Measurements from ENCODE around the gene UGT8.

UGT8 gene

DNA sequence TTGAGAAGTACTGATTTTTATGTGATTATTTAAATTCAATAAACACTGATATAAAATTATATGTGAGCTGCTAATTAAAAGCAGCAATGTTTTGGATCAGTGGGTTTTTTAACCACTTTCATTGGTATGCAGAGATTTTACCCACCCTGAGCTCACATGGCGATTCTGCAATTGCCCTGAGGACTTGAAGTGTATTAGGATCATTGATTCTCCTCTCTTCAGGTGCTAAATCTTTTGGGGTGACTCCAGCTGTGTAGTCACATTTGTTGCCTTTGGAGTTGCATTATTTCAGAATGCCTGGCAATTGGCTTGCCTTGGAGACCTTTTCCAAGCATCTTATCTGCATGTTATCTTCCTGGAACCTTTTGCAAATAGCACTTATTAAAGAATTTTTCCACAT lies 51.3 kb downstream of the UGT8 start:
- H2BK12ac ChIP-seq (ENCODE audit: low read length) = no peak overlapping the region
- H3K23ac ChIP-seq (ENCODE audit: low read depth, low read length, poor library complexity) = no peak overlapping the region
- no peak overlapping the region for H4K91ac ChIP-seq (ENCODE audit: low read depth, low read length, poor library complexity)
- H3K27ac ChIP-seq (replicated peaks; ENCODE audit: low read length) = no peak overlapping the region
- H3K4me2 ChIP-seq (ENCODE audit: insufficient read depth, low read length, poor library complexity, severe bottlenecking) = no peak overlapping the region
- H3K4me3 ChIP-seq (ENCODE audit: low read length in 2 of 2) = no peak overlapping the region
- H2BK120ac ChIP-seq (ENCODE audit: low read depth, low read length) = no peak overlapping the region
- H3K27me3 ChIP-seq (ENCODE audit: control insufficient read depth in 3 of 3, insufficient read depth in 3 of 3, low read depth in 1 of 3, low read length in 3 of 3) = no peaks in the 10 kb centered on the region
- no peaks in the 10 kb centered on the region for H3K4me1 ChIP-seq (ENCODE audit: control insufficient read depth in 2 of 2, insufficient read depth in 1 of 2, low read depth in 1 of 2, low read length in 2 of 2)
- H3K4ac ChIP-seq (ENCODE audit: low read length) = no peak overlapping the region
- no peak overlapping the region for H4K8ac ChIP-seq (ENCODE audit: low read depth, low read length)
- no peak overlapping the region for H3K14ac ChIP-seq (ENCODE audit: low read length)
- no peak overlapping the region for H3K9ac ChIP-seq (ENCODE audit: low read depth, low read length, poor library complexity)
- no peak overlapping the region for H2AFZ ChIP-seq (ENCODE audit: low read length)
- no peaks in the 10 kb centered on the region for H3K9me3 ChIP-seq (replicated peaks in 1 of 2; ENCODE audit: control insufficient read depth in 2 of 2, insufficient read depth in 1 of 2, low read depth in 1 of 2, low read length in 2 of 2)
- WGBS, 2 donors (ENCODE audit: extremely low coverage in 2 of 2, insufficient read length in 2 of 2, insufficient replicate concordance in 1 of 2) = no CpG with 5 or more reads among the region's 1 CpG
- no peaks in the 10 kb centered on the region for H3K79me1 ChIP-seq (ENCODE audit: low read depth, low read length)
- H3K36me3 ChIP-seq (replicated peaks in 1 of 2; ENCODE audit: control insufficient read depth in 2 of 2, insufficient read depth in 2 of 2, low read length in 2 of 2) = no peaks in the 10 kb centered on the region
- no peak overlapping the region for H2AK5ac ChIP-seq (ENCODE audit: low read depth, low read length)
- H3K18ac ChIP-seq (ENCODE audit: low read length) = no peak overlapping the region
- H2BK15ac ChIP-seq (ENCODE audit: low read length) = no peak overlapping the region
- no peak overlapping the region for H2BK5ac ChIP-seq (ENCODE audit: low read length)
- no peak for DNase-seq (ENCODE audit: low spot score)

DNA sequence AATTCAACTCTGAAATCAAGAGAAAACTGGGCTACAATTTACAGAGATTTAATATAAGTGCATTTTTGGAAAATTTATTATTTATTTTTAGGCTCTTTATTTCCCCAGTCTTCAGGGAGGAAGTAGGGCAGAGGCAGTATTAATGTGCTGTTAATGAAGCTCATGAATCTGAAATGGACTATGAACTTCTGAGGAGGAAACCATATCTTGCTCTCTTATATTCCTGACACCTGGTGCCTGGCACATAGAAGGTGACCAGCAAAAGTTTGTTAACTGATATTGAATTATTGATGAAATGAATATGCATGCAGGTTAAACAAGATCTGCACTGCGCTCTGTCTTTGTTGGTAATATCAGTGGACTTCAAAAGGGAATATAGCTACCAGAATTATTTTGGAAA lies 55.1 kb downstream of the UGT8 start:
- WGBS, 2 donors (ENCODE audit: extremely low coverage in 2 of 2, insufficient read length in 2 of 2, insufficient replicate concordance in 1 of 2) = no CpG with 5 or more reads among the region's 1 CpG
- no peak overlapping the region for H3K4ac ChIP-seq (ENCODE audit: low read length)

DNA sequence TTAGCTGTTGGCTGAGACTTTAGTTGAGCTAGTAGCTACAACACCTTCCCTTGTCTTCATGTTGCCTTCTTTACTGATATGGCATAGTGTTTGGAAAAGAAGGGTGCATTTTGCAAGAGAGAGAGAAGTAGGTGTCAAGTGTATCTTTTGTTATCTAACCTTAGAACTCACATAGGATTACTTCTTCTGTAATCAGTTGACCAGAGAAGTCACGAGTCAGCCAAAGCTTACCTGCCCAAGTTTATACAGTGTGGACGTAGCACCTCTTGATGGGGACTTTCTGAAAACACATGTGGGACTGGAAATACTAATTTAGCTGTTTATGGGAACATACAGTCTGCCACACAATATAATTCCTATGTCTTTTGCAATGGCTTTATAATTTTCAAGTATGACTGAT lies 56.0 kb downstream of the UGT8 start:
- no CpG with 5 or more reads among the region's 2 CpGs for WGBS, 2 donors (ENCODE audit: extremely low coverage in 2 of 2, insufficient read length in 2 of 2, insufficient replicate concordance in 1 of 2)
- H3K14ac ChIP-seq (ENCODE audit: low read length) = no peak overlapping the region
- H3K27ac ChIP-seq (replicated peaks; ENCODE audit: low read length) = no peak overlapping the region

More for the DNA sequence above, 55.1 kb downstream of the UGT8 start:
- H3K4me1 ChIP-seq (ENCODE audit: control insufficient read depth in 2 of 2, insufficient read depth in 1 of 2, low read depth in 1 of 2, low read length in 2 of 2) = no peaks in the 10 kb centered on the region
- H3K27ac ChIP-seq (replicated peaks; ENCODE audit: low read length) = no peak overlapping the region
- H3K4me3 ChIP-seq (ENCODE audit: low read length in 2 of 2) = no peak overlapping the region
- DNase-seq (ENCODE audit: low spot score) = no peak
- no peak overlapping the region for H4K8ac ChIP-seq (ENCODE audit: low read depth, low read length)
- H2BK120ac ChIP-seq (ENCODE audit: low read depth, low read length) = no peak overlapping the region
- H4K91ac ChIP-seq (ENCODE audit: low read depth, low read length, poor library complexity) = no peak overlapping the region
- no peak overlapping the region for H2AK5ac ChIP-seq (ENCODE audit: low read depth, low read length)
- H3K4me2 ChIP-seq (ENCODE audit: insufficient read depth, low read length, poor library complexity, severe bottlenecking) = no peak overlapping the region
- H3K23ac ChIP-seq (ENCODE audit: low read depth, low read length, poor library complexity) = no peak overlapping the region
- no peak overlapping the region for H3K14ac ChIP-seq (ENCODE audit: low read length)
- no peak overlapping the region for H2BK15ac ChIP-seq (ENCODE audit: low read length)
- no peaks in the 10 kb centered on the region for H3K79me1 ChIP-seq (ENCODE audit: low read depth, low read length)
- no peak overlapping the region for H2BK5ac ChIP-seq (ENCODE audit: low read length)
- H3K36me3 ChIP-seq (replicated peaks in 1 of 2; ENCODE audit: control insufficient read depth in 2 of 2, insufficient read depth in 2 of 2, low read length in 2 of 2) = no peaks in the 10 kb centered on the region
- H2BK12ac ChIP-seq (ENCODE audit: low read length) = no peak overlapping the region
- no peak overlapping the region for H2AFZ ChIP-seq (ENCODE audit: low read length)
- H3K9me3 ChIP-seq (replicated peaks in 1 of 2; ENCODE audit: control insufficient read depth in 2 of 2, insufficient read depth in 1 of 2, low read depth in 1 of 2, low read length in 2 of 2) = no peaks in the 10 kb centered on the region
- no peaks in the 10 kb centered on the region for H3K27me3 ChIP-seq (ENCODE audit: control insufficient read depth in 3 of 3, insufficient read depth in 3 of 3, low read depth in 1 of 3, low read length in 3 of 3)
- H3K18ac ChIP-seq (ENCODE audit: low read length) = no peak overlapping the region
- no peak overlapping the region for H3K9ac ChIP-seq (ENCODE audit: low read depth, low read length, poor library complexity)

DNA sequence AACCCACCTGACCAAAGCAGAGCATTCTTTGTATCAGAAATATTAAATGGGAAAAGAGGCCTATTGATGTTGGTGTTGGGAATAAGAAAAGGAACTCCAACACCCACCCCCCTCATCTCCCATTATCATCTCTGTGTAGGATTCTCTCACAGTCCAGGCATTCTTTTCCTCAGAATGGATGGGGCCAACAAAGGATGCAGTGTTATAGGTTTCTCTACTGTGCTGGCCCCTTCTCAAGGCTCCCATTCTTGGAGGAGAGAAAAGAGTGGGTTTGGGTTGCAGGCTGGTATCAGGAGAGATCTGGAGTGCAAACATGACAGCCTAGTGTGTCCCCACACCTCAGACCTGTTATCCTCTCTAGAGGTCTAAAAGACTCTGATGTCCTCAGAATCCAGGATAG lies 59.6 kb downstream of the UGT8 start:
- Histone ChIP-seq H3K14ac (ENCODE audit: low read length) (no peak overlapping the region), H2BK12ac (ENCODE audit: low read length) (no peak overlapping the region), H3K4me3 (ENCODE audit: low read length in 2 of 2) (no peak overlapping the region), H3K79me1 (ENCODE audit: low read depth, low read length) (no peaks in the 10 kb centered on the region), H3K4ac (ENCODE audit: low read length) (no peak overlapping the region), H3K27ac (replicated peaks; ENCODE audit: low read length) (no peak overlapping the region), H2BK15ac (ENCODE audit: low read length) (no peak overlapping the region), H3K36me3 (replicated peaks in 1 of 2; ENCODE audit: control insufficient read depth in 2 of 2, insufficient read depth in 2 of 2, low read length in 2 of 2) (no peaks in the 10 kb centered on the region), H2AFZ (ENCODE audit: low read length) (no peak overlapping the region), H2BK120ac (ENCODE audit: low read depth, low read length) (no peak overlapping the region), H2BK5ac (ENCODE audit: low read length) (no peak overlapping the region), H3K9me3 (replicated peaks in 1 of 2; ENCODE audit: control insufficient read depth in 2 of 2, insufficient read depth in 1 of 2, low read depth in 1 of 2, low read length in 2 of 2) (no peaks in the 10 kb centered on the region), H4K91ac (ENCODE audit: low read depth, low read length, poor library complexity) (no peak overlapping the region), H4K8ac (ENCODE audit: low read depth, low read length) (no peak overlapping the region), H2AK5ac (ENCODE audit: low read depth, low read length) (no peak overlapping the region), H3K27me3 (ENCODE audit: control insufficient read depth in 3 of 3, insufficient read depth in 3 of 3, low read depth in 1 of 3, low read length in 3 of 3) (no peaks in the 10 kb centered on the region), H3K4me2 (ENCODE audit: insufficient read depth, low read length, poor library complexity, severe bottlenecking) (no peak overlapping the region), H3K4me1 (ENCODE audit: control insufficient read depth in 2 of 2, insufficient read depth in 1 of 2, low read depth in 1 of 2, low read length in 2 of 2) (no peaks in the 10 kb centered on the region), H3K18ac (ENCODE audit: low read length) (no peak overlapping the region), H3K23ac (ENCODE audit: low read depth, low read length, poor library complexity) (no peak overlapping the region), H3K9ac (ENCODE audit: low read depth, low read length, poor library complexity) (no peak overlapping the region)
- no peak for DNase-seq (ENCODE audit: low spot score)

More for the DNA sequence above, 56.0 kb downstream of the UGT8 start:
- H3K4me3 ChIP-seq (ENCODE audit: low read length in 2 of 2) = no peak overlapping the region
- H2AFZ ChIP-seq (ENCODE audit: low read length) = no peak overlapping the region
- H3K18ac ChIP-seq (ENCODE audit: low read length) = no peak overlapping the region
- H2BK12ac ChIP-seq (ENCODE audit: low read length) = no peak overlapping the region
- H3K23ac ChIP-seq (ENCODE audit: low read depth, low read length, poor library complexity) = no peak overlapping the region
- no peaks in the 10 kb centered on the region for H3K9me3 ChIP-seq (replicated peaks in 1 of 2; ENCODE audit: control insufficient read depth in 2 of 2, insufficient read depth in 1 of 2, low read depth in 1 of 2, low read length in 2 of 2)
- H4K91ac ChIP-seq (ENCODE audit: low read depth, low read length, poor library complexity) = no peak overlapping the region
- no peak overlapping the region for H4K8ac ChIP-seq (ENCODE audit: low read depth, low read length)
- H3K36me3 ChIP-seq (replicated peaks in 1 of 2; ENCODE audit: control insufficient read depth in 2 of 2, insufficient read depth in 2 of 2, low read length in 2 of 2) = no peaks in the 10 kb centered on the region
- H3K4me2 ChIP-seq (ENCODE audit: insufficient read depth, low read length, poor library complexity, severe bottlenecking) = no peak overlapping the region
- no peak overlapping the region for H2BK5ac ChIP-seq (ENCODE audit: low read length)
- DNase-seq (ENCODE audit: low spot score) = no peak
- H2BK120ac ChIP-seq (ENCODE audit: low read depth, low read length) = no peak overlapping the region
- no peak overlapping the region for H3K4ac ChIP-seq (ENCODE audit: low read length)
- no peak overlapping the region for H3K9ac ChIP-seq (ENCODE audit: low read depth, low read length, poor library complexity)
- no peaks in the 10 kb centered on the region for H3K27me3 ChIP-seq (ENCODE audit: control insufficient read depth in 3 of 3, insufficient read depth in 3 of 3, low read depth in 1 of 3, low read length in 3 of 3)
- H2BK15ac ChIP-seq (ENCODE audit: low read length) = no peak overlapping the region
- no peaks in the 10 kb centered on the region for H3K4me1 ChIP-seq (ENCODE audit: control insufficient read depth in 2 of 2, insufficient read depth in 1 of 2, low read depth in 1 of 2, low read length in 2 of 2)
- no peak overlapping the region for H2AK5ac ChIP-seq (ENCODE audit: low read depth, low read length)
- H3K79me1 ChIP-seq (ENCODE audit: low read depth, low read length) = no peaks in the 10 kb centered on the region

Measured in neuronal stem cell (in vitro differentiated cells).